ENCODE results near the gene CLDN19. TPM values are rescaled to one million over a fixed set of nuclear protein-coding genes. Genes with fewer than 3 reads are reported as not detected.

The CLDN19 gene
- total and polyA plus RNA-seq, 10 donors, result 0.26 to 0.28 TPM; not detected in 8

DNA sequence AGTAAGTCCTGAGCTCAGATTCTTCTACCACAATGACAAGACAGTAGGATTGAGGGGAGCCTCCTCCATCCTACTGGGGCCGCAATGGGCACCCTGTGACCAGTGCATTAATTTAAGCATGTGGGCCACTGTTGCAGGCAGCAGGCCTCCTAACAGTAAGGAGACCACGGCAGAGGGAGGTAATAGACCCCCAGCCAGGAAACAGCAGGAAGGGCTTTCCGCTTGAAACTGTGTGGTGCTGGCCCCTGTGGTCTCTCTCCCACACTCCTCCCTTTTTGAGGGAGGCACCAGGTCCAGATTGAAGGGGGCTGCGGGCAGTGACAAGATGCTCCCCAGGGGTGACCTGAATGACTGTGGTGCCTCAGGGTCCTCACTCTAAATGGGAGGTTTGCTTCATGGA lies 1.7 kb upstream of the CLDN19 start:
- Histone ChIP-seq H3K36me3 (peaks cover 0 to 14% (median 11%) of the 10 kb centered on the region in 6 donors), H3K4me3 (no peak overlapping the region), H3K27me3 (replicated peaks in 1 of 7) (no peaks in the 10 kb centered on the region), H3K27ac (no peak overlapping the region), H3K4me1 (peaks cover 0 to 21% (median 9%) of the 10 kb centered on the region in 6 donors), H3K9me3 (no peaks in the 10 kb centered on the region)
- TF ChIP-seq POLR2A (IDR thresholded peaks at IDR 0.05), result no peak
- TF ChIP-seq, protein P1, sequence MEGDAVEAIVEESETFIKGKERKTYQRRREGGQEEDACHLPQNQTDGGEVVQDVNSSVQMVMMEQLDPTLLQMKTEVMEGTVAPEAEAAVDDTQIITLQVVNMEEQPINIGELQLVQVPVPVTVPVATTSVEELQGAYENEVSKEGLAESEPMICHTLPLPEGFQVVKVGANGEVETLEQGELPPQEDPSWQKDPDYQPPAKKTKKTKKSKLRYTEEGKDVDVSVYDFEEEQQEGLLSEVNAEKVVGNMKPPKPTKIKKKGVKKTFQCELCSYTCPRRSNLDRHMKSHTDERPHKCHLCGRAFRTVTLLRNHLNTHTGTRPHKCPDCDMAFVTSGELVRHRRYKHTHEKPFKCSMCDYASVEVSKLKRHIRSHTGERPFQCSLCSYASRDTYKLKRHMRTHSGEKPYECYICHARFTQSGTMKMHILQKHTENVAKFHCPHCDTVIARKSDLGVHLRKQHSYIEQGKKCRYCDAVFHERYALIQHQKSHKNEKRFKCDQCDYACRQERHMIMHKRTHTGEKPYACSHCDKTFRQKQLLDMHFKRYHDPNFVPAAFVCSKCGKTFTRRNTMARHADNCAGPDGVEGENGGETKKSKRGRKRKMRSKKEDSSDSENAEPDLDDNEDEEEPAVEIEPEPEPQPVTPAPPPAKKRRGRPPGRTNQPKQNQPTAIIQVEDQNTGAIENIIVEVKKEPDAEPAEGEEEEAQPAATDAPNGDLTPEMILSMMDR (IDR thresholded peaks at IDR 0.05 in 8 of 11, conservative IDR thresholded peaks at IDR 0.05 in 3 of 11), result no peak
- TF ChIP-seq POLR2AphosphoS5 (IDR thresholded peaks at IDR 0.05), result no peak
- intact Hi-C loops (cut with DNase I; ENCODE audit: low total_unique reads), result no loop called here
- DNase-seq, result no peak
- 78 to 86% (median 84%) methylated on average over 4 of the region's 4 CpGs; no CpG with 5 or more reads in 1 of the 5 donors for WGBS, 5 donors

DNA sequence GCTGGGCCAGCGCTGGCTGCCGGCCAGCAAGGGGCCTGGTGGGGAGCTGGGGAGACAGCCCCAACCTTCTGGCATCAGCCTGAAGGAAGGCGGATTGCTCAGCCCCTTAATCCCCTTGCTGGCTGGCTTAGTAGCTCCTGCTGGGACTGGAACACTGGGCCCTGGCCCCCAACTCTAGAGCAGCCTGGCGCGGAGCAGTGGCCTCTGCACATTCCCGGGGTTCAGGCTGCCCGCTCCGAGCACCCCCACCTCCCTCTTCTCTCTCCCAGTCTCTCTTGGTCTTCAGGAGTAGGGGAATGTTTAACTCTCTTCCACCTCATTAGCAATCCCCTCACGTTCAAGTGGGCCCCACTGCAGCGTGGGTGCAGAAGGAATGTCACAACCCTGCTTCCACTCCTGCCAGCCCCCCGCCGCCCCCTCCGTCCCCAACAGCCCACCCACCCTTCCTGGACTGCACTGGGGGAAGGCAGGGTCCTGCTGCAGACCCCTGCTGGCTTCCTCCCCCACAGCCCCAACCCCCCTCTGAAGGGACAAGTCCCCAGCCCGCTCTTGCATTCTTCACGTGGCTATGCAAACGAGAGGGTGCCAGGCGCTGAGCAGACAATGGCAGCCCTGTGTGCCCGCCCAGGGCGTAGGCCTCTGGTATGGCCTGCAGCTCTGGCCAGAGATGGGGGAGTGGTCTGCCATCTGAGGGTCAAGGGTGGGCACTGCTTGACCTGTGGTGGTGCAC lies 980 bp upstream of the CLDN19 start:
- Histone ChIP-seq H3K4me3 (no peak overlapping the region), H3K27me3 (replicated peaks in 1 of 7) (no peaks in the 10 kb centered on the region), H3K27ac (no peak overlapping the region), H3K36me3 (peaks cover 0 to 7% (median 5%) of the 10 kb centered on the region in 6 donors), H3K9me3 (no peaks in the 10 kb centered on the region), H3K4me1 (peaks cover 0 to 21% (median 11%) of the 10 kb centered on the region in 6 donors)
- intact Hi-C loops (cut with DNase I; ENCODE audit: low total_unique reads), result no loop called here
- no peak for DNase-seq
- TF ChIP-seq POLR2A (IDR thresholded peaks at IDR 0.05), result no peak
- TF ChIP-seq POLR2AphosphoS5 (IDR thresholded peaks at IDR 0.05), result no peak
- TF ChIP-seq, protein P1 (IDR thresholded peaks at IDR 0.05 in 8 of 11, conservative IDR thresholded peaks at IDR 0.05 in 3 of 11), result no peak
- 83 to 86% (median 84%) methylated on average over 18 to 19 of the region's 19 CpGs for WGBS, 5 donors

DNA sequence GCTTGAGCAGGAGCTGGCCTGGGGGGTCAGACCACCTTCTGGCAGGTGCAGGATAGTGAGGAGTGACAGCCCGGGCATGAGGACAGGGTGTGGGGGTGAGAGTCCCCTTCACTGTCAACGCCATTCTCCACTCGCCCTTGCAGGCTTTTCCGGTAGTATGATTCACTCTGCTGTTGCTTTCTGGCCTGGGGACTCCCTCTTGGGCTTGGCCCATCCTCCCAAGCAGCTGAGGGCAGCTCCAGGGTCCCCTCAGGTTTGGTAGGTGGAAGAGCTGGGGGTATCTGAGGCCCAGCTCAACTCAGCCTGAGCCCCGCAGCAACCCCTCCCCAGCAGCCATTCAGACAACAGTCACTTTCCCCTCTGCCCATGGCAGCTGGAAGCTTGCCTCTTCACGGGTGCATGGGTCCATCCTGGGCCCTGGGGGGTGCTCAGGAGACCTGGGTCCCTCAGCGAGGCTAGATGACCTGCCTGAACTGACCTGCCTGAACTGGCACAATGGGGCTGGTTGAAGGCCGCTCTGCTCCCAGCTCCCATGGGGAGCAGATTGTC lies 1.3 kb downstream of the CLDN19 start:
- intact Hi-C loops (cut with DNase I; ENCODE audit: low total_unique reads), result no loop called here
- no peak overlapping the region for H3K27ac ChIP-seq
- H3K9me3 ChIP-seq, result no peaks in the 10 kb centered on the region
- TF ChIP-seq POLR2AphosphoS5 (IDR thresholded peaks at IDR 0.05), result no peak
- TF ChIP-seq, protein P1 (IDR thresholded peaks at IDR 0.05 in 8 of 11, conservative IDR thresholded peaks at IDR 0.05 in 3 of 11), result no peak
- no peak for TF ChIP-seq POLR2A (IDR thresholded peaks at IDR 0.05)
- no peak overlapping the region for H3K4me3 ChIP-seq
- no peaks in the 10 kb centered on the region for H3K36me3 ChIP-seq
- peaks cover 0 to 19% (median 12%) of the 10 kb centered on the region in 6 donors for H3K4me1 ChIP-seq
- H3K27me3 ChIP-seq (replicated peaks in 1 of 7), result no peaks in the 10 kb centered on the region
- DNase-seq, result no peak
- 76 to 95% (median 86%) methylated on average over 8 of the region's 8 CpGs for WGBS, 5 donors

DNA sequence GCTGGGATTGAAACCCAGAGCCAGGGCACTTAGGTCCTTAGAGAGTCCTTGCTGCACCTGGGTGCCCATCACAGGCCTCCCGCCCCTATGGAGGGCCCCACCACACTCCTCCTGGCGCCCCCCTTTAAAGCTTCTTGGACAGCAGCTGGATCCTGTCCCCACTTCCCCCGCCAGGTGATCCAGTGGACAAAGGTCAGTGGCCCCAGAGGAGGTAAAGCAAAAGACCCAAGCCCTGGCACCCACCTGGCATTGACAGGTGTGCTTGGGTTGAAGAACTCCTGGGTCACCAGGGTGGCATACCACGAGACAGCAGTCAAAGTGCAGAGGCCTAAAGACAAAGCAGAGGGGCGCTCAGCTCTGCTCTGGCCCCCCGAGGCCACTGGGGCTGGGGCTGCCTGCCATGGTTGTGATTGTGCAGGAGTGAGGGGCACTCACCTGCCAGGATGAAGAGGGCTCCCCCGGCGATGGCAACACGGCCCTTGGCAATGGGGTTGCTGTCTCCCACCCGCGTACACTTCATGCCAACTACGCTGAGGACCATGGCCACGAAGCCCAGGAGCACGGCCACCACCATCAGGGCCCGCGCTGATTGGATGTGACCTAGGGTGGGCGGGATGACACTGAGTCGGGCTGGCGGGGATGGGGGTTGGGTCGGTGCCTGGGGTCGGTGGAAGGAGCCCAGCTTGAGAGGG lies 1.9 kb downstream of the CLDN19 start:
- Histone ChIP-seq H3K4me1 (peaks cover 0 to 19% (median 12%) of the 10 kb centered on the region in 6 donors), H3K4me3 (no peak overlapping the region), H3K27ac (no peak overlapping the region), H3K27me3 (replicated peaks in 1 of 7) (no peaks in the 10 kb centered on the region), H3K36me3 (no peaks in the 10 kb centered on the region), H3K9me3 (no peaks in the 10 kb centered on the region)
- intact Hi-C loops (cut with DNase I; ENCODE audit: low total_unique reads), result no loop called here
- TF ChIP-seq, protein P1 (IDR thresholded peaks at IDR 0.05 in 8 of 11, conservative IDR thresholded peaks at IDR 0.05 in 3 of 11), result no peak
- TF ChIP-seq POLR2A (IDR thresholded peaks at IDR 0.05), result no peak
- TF ChIP-seq POLR2AphosphoS5 (IDR thresholded peaks at IDR 0.05), result no peak
- WGBS, 5 donors, result 86 to 94% (median 92%) methylated on average over 13 to 21 of the region's 21 CpGs
- no peak for DNase-seq
